NOMO-1 treated with DMSO at 0.1 percent for 48 hours (cell line): ENCODE measurements around the gene PRSS22.

ENCODE experiments used
- DNase-seq: peaks from one replicate; lab custom pipeline; 2025; ENCODE audit not compliant: unreplicated experiment; lab: John Stamatoyannopoulos, UW

PRSS22 gene

DNA sequence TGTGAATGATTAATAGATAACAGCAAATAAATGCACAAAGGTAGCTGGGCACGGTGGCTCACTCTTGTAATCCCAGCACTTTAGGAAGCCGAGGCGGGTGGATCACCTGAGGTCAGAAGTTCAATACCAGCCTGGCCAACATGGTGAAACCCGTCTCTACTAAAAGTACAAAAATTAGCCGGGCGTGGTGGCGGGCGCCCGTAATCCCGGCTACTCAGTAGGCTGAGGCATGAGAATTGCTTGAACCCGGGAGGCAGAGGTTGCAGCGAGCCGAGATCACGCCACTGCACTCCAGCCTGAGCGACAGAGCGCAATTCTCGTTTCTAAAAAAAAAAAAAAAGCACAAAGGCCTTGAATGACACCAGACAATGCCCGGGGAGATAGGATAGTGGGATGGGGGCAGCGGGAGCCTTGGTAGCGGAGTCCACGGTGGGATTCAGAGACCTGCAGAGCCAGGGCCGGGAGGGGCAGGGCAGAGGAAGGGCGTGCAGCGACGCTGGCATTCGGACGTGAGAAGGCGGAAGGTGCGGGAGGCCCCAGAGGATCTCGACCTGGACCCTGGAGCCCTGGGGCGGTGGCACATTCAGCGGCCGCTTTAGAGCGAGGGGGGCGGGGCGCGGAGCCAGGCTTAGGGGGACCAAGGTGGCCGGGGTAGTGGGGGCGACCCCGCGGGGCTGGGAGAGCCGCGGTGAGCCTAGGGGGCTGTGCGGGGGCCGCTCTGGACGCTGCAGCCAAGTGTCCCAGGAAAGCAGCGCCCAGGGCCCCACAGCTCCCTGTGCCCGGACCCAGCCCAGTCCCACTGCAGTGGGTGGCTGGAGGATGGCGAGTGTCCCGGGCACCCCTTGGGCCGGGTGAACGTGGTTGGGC, 24.0 kb upstream of the PRSS22 start:
- DNase-seq = peak; percentile 52

GRCh38 chr16:2879854-2880508, 22.0 kb upstream of the PRSS22 start:
- no peak for DNase-seq

DNA sequence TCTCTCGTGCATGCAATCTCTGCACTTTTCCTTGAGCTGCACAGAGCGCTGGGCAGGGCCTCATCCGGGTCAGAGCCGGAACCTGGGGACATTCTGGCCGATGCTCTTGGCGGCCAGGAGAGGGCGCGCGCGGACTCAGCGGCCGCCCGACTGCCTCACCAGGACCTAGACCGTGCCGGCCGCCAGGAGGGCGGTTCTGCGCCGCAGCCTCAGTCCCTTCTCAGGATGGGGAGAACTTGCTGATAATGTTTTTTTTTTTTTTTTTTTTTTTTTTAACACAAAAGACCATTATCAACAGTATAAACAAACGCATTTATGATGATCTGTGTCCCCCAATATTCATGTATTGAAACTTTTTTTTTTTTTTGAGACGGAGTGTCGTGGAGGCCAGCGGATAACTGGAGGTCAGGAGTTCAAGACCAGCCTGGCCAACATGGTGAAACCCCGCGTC, 17.0 kb upstream of the PRSS22 start:
- DNase-seq = peak; percentile 78

DNA sequence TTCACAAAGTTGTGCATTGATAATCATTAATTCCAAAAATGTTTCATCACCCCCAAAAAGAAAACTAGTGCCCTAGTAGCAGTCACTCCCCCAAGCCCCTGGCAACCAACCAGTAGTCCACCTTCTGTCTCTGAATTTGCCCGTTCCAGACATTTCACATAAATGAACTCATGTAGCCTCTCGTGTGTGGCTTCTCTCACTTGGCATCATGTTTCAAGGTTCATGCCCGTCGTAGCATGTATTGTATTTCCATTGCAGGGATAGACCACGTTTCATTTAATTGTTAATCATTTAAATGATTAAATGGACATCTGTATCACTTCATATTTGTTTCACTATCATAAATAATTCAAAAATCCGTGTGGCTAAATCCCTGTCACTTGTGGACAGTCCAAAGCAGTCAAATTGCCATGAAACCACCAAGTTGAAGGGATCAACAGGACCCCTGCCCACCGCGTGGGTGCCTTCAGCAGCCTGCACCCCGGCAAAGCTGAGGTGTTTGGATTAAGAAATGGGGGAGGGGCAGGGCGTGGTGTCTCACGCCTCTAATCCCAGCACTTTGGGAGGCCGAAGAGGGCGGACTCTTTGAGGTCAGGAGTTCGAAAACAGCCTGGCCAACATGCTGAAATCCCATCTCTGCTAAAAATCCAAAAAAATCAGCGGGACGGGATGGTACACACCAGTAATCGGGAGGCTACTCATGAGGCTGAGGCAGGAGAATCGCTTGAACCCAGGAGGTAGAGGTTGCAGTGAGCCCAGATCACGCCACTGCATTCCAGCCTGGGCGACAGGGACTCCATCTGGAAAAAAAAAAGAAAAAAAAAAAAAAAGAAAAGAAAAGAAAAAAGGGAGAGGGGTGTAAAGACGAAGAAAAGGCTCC, 16.3 kb upstream of the PRSS22 start:
- DNase-seq = no peak

GRCh38 chr16:2871926-2872325, 14.0 kb upstream of the PRSS22 start:
- no peak for DNase-seq

DNA sequence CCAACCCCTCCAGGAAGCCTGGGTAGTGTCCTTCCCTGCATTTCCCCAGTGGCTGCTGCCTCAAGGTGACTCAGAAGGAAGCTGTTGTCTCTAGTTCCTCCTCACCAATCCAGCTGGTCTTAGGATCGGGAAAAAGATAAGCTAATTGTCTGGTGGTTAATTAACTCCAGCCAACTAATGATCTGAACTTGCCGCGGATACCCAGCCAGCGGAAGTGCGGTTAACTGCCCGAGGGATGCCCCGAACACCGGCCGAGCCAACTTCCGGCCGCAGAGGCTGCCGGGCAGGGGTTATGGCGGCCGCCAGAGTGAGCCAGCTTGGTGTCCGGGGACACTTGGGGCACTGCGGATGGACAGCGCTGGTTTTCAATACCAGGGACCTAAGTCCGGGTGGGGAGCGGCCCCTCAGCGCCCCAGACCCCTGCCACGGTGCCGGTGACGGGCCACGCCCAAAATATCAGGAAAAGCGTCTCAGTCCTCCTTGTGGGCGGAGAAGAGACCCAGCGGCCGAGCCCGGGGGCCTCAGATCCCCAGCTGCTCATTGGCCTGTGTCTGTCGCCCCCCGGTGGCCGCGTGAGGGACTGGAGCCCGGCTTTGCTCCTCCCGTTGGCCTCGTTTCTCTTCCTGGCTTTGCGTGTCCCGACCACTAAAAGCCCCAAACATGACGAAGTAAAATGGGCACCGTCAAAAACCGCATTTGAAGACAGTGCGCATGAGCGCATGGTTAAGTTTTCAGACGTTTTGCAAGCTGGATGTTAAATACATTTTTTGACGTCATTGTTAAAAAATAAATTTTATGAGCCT, 10.2 kb upstream of the PRSS22 start:
- peak; percentile 93 for DNase-seq

GRCh38 chr16:2867661-2867986, 9.7 kb upstream of the PRSS22 start:
- no peak for DNase-seq

DNA sequence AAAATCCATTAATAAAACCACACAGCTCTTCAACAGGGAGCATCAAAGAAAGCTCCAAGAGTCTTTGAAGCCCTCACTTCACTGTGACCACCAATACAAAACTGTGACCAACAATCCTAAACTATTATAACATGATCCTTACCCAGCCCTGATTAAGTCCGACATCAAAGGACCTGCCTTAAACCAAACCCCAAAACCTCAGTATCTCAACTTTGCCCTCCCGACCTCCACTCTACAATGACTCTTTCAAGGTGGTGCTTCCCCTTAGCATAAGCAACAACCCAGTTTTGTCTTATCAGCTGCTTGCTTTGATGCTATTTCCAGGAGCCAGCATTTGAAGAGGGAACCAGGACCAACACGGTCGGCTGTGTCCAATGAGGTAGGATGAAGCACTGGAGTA, 8.5 kb upstream of the PRSS22 start:
- DNase-seq = no peak

DNA sequence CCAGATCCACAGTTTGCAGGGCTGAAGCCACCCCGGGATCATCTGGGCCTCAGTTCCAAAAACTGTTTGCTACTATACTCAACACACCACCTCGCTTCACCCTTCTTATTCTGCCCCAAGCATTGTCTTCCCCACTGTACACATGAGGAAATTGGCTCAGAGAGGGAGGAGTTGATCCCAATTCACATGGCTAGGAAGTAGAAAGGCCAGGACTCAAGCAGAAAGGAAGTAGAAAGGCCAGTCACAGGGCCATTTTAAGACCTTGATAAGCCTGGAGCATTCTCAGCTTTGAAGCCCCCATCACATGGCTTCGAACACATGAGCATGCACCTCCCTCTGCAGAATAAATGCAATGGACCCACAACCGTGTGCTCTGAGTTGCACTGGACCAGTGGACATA, 7.7 kb upstream of the PRSS22 start:
- no peak for DNase-seq

GRCh38 chr16:2860826-2861567, 3.0 kb upstream of the PRSS22 start:
- DNase-seq = no peak

DNA sequence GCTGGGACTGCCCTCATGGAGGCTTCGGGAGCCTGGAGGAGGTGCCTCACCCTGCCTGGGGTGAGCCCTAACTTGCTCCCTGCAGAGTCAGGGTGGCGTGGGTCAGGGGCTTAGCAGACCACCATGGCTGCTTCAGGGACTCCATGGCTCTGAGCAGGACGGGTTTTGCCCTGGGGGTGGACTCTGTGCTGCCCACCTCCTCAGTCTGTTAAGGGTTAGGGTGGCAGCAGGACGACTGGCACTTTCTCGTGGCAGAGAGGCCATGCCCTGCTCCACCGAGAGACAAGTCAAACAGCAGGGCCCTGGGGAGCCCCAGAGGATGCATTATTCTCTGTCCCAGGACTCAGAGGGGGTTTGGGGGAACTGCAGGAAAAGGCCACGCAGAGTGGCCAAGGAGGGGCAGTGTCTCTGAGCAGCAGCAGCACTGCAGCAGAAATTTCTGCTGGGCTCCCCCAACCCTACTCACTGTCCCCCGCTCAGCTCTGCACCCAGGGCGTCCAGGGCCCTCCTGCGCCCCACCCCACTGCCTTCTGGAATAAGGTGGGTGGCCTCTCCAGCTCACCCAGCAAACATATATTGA, 1.8 kb upstream of the PRSS22 start:
- no peak for DNase-seq

GRCh38 chr16:2858245-2859025, 465 bp upstream of the PRSS22 start:
- no peak for DNase-seq

DNA sequence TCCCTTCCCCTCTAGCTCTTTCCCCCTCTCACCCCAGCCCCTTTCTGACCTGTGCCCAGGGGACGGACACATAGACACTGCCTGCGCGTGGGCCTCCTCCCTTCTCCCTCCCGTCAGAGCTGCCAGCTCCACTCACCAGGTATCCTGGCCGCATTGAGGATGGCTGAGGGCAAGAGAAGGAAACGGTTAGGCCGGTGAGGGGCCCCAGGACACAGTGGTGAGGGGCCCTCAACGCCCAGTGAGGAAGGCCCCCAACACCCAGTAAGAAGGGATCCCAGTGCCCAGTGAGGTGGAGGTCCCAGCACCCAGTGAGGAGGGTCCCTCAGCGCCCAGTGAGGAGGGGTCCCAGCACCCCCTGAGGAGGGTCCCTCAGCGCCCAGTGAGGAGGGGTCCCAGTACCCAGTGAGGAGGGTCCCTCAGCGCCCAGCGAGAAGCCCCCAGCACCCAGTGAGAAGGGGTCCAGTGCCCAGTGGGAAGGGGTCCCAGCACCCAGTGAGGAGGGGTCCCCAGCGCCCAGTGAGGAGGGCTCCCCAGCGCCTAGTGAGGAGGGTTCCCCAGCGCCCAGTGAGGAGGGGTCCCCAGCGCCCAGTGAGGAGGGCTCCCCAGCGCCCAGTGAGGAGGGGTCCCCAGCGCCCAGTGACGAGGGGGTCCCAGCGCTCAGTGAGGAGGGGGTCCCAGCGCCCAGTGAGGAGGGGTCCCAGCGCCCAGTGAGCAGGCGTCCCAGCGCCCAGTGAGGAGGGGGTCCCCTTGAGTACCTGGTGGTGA, 1.1 kb downstream of the PRSS22 start:
- DNase-seq = no peak

DNA sequence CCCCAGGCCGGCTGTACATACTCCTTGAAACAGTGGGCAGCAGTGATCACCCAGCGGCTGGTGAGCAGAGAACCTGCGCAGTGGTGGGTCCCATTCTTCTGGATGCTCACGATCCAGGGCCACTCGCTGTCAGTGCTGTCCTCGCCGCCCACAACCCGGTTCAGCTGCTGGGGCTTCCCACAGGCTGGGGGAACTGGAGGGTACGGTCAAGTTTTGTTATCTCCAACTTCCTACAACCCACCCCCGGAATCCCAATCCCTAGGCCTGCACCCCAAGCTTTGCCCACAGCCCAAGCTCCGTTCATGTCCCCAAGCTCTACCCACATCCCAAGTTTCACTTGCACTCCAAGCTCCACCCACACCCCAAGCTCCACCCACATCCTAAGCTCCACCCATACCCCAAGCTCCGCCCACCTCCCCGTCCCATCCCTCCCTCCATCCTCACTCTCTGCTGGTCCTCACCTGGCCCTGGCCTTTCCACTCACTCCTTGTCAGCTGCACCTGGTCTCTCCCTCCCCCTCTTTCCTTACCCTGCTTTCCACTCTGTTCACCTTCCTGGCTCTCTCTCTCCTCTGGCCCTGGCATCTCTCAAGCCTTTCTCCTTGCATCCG, 1.8 kb downstream of the PRSS22 start:
- DNase-seq = no peak

DNA sequence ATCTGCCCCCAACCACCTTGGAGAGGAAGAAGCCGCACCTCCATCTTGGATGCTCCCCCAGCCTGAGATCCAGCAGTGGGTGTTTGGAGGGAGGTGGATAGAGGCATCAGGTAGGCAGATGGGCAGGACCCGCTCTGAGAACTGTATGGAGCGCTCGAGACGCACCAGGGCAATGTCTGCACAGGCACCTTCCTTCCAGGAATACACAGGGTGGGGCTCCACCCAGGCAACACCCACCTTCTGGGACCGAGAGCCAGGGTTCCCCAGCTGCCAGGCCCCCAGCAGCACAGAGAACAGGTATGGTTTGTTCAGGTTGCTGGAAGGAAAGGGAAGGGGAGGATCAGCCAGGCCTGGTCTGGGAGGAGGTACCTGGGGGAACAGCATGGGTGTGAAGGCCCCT, 2.4 kb downstream of the PRSS22 start:
- no peak for DNase-seq

- DNase-seq = no peak
Observed at GRCh38 chr16:2854700-2855309, 3.2 kb downstream of the PRSS22 start.

- DNase-seq = no peak
Observed at GRCh38 chr16:2853531-2854073, 4.4 kb downstream of the PRSS22 start.
